Neural cell (in vitro differentiated cells): ENCODE measurements around the gene RNF187.

Experiments
- EP300 ChIP-seq: fragments of 450-650 bp; conservative IDR thresholded peaks from 2 replicates; pipeline ENCODE4 v1.6.1; 2014; ENCODE audit warnings: antibody characterized with exemption, mild to moderate bottlenecking, moderate library complexity; ENCODE audit not compliant: poor library complexity, severe bottlenecking
- POLR2AphosphoS5 ChIP-seq: IDR thresholded peaks from 2 replicates; pipeline ENCODE4 v1.6.1; 2012
- RAD21 ChIP-seq: fragments of 450-650 bp; conservative IDR thresholded peaks from 2 replicates; pipeline ENCODE4 v1.6.1; 2014; ENCODE audit warnings: antibody characterized with exemption, mild to moderate bottlenecking, moderate library complexity
- TF ChIP-seq, protein P1 (sequence below): fragments of 450-650 bp; IDR thresholded peaks from 2 replicates; pipeline ENCODE4 v1.5.1; 2014; ENCODE audit warnings: antibody characterized with exemption, mild to moderate bottlenecking, moderate library complexity; ENCODE audit not compliant: poor library complexity, severe bottlenecking
- TF ChIP-seq, protein P2 (sequence below): IDR thresholded peaks from 2 replicates; pipeline ENCODE4 v1.6.1; 2012; ENCODE audit warnings: borderline replicate concordance

DNA sequence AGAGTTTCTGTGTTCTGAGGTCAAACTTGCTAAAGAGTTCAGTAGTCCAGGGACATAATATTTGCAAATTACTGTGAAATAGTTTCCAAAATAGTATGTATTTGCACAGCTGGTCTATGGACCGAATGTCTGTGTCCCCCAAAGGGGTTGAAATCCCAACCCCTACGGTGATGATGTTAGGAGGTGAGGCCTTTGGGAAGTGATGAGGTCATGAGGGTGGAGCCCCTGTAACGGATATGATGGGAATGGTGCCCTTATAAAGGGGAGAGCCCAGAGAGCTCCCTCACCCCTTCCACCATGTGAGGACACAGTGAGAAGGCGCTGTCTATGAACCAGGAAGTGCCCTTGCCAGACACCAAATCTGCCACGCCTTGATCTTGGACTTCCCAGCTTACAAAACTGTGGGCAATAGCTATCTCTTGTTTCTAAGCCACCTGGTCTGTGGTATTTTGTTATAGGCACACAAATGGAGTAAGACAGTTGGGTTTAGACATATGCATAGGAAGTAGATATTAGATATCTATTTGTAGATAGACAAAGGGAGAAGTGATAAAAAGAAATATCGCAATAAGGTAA lies 21.7 kb downstream of the RNF187 start:
- TF ChIP-seq RAD21 (no peak), POLR2AphosphoS5 (no peak), EP300 (no peak)
- TF ChIP-seq, protein P1, sequence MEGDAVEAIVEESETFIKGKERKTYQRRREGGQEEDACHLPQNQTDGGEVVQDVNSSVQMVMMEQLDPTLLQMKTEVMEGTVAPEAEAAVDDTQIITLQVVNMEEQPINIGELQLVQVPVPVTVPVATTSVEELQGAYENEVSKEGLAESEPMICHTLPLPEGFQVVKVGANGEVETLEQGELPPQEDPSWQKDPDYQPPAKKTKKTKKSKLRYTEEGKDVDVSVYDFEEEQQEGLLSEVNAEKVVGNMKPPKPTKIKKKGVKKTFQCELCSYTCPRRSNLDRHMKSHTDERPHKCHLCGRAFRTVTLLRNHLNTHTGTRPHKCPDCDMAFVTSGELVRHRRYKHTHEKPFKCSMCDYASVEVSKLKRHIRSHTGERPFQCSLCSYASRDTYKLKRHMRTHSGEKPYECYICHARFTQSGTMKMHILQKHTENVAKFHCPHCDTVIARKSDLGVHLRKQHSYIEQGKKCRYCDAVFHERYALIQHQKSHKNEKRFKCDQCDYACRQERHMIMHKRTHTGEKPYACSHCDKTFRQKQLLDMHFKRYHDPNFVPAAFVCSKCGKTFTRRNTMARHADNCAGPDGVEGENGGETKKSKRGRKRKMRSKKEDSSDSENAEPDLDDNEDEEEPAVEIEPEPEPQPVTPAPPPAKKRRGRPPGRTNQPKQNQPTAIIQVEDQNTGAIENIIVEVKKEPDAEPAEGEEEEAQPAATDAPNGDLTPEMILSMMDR = no peak
- TF ChIP-seq, protein P2, sequence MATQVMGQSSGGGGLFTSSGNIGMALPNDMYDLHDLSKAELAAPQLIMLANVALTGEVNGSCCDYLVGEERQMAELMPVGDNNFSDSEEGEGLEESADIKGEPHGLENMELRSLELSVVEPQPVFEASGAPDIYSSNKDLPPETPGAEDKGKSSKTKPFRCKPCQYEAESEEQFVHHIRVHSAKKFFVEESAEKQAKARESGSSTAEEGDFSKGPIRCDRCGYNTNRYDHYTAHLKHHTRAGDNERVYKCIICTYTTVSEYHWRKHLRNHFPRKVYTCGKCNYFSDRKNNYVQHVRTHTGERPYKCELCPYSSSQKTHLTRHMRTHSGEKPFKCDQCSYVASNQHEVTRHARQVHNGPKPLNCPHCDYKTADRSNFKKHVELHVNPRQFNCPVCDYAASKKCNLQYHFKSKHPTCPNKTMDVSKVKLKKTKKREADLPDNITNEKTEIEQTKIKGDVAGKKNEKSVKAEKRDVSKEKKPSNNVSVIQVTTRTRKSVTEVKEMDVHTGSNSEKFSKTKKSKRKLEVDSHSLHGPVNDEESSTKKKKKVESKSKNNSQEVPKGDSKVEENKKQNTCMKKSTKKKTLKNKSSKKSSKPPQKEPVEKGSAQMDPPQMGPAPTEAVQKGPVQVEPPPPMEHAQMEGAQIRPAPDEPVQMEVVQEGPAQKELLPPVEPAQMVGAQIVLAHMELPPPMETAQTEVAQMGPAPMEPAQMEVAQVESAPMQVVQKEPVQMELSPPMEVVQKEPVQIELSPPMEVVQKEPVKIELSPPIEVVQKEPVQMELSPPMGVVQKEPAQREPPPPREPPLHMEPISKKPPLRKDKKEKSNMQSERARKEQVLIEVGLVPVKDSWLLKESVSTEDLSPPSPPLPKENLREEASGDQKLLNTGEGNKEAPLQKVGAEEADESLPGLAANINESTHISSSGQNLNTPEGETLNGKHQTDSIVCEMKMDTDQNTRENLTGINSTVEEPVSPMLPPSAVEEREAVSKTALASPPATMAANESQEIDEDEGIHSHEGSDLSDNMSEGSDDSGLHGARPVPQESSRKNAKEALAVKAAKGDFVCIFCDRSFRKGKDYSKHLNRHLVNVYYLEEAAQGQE = no peak
